IMR-90 (cell line): Measurements from ENCODE around the gene NLGN1. TPM values are rescaled to one million over a fixed set of nuclear protein-coding genes. Genes with fewer than 3 reads are reported as not detected.
A peak's percentile ranks its signal among the peaks of the same experiment; 100 is the strongest.

Experiments used
- ATAC-seq: fragments of 200-7000 bp; cut with Tn5 transposase; 2 replicates; pipeline ENCODE4 v1.9.1; 2020; ENCODE audit warnings: low read depth, mild to moderate bottlenecking, moderate library complexity
- BruUV-seq: library from RNA; stranded (reverse); fragments of 400-500 nt; replicated peaks from 2 replicates; lab custom pipeline; 2021; lab: Mats Ljungman, UMichigan
- CTCF ChIA-PET: fragments of 300-600 bp; formaldehyde crosslinking; extraction: SDS; loops from one replicate; lab custom pipeline; 2021; ENCODE audit warnings: antibody characterized with exemption; lab: Yijun Ruan, JAX
- POLR2A ChIA-PET: fragments of 300-600 bp; sonication (Branson Sonifier 250); formaldehyde crosslinking; loops from one replicate; lab custom pipeline; 2022; ENCODE audit warnings: antibody characterized with exemption; ENCODE audit not compliant: unreplicated experiment; lab: Charles Lee
- DNase-seq: peaks from one replicate; pipeline ENCODE4 v3.0.0; 2013
- H2AFZ ChIP-seq: replicated peaks from 2 replicates; pipeline ENCODE3; 2013; ENCODE audit warnings: low read length, mild to moderate bottlenecking; ENCODE audit not compliant: poor library complexity
- H2AK5ac ChIP-seq: 2 replicates; pipeline ENCODE4 v1.6.1; 2013; ENCODE audit warnings: low read depth, low read length, inconsistent platforms
- H2AK9ac ChIP-seq: replicated peaks from 2 replicates; pipeline ENCODE3; 2013; ENCODE audit warnings: mild to moderate bottlenecking, low read depth, low read length, moderate library complexity; ENCODE audit not compliant: poor library complexity
- H2BK120ac ChIP-seq: 2 replicates; pipeline ENCODE4 v1.6.1; 2013; ENCODE audit warnings: low read depth, low read length, inconsistent platforms
- H2BK15ac ChIP-seq: 3 replicates; pipeline ENCODE4 v1.6.1; 2013; ENCODE audit warnings: low read depth, low read length, inconsistent platforms
- H2BK20ac ChIP-seq: 2 replicates; pipeline ENCODE4 v1.6.1; 2013; ENCODE audit warnings: low read depth, mild to moderate bottlenecking, inconsistent platforms, low read length, moderate library complexity
- H2BK5ac ChIP-seq: 2 replicates; pipeline ENCODE4 v1.6.1; 2013; ENCODE audit warnings: mild to moderate bottlenecking, low read depth, low read length, inconsistent platforms; ENCODE audit not compliant: poor library complexity, severe bottlenecking
- H3K14ac ChIP-seq: replicated peaks from 2 replicates; pipeline ENCODE4 v1.6.1; 2013; ENCODE audit warnings: low read depth, low read length, inconsistent platforms
- H3K18ac ChIP-seq: 2 replicates; pipeline ENCODE4 v1.6.1; 2013; ENCODE audit warnings: low read depth, low read length, control low read depth
- H3K23ac ChIP-seq: 2 replicates; pipeline ENCODE4 v1.6.1; 2013; ENCODE audit warnings: low read depth, low read length, inconsistent platforms
- H3K27ac ChIP-seq: 2 replicates; pipeline ENCODE4 v1.5.1; 2013; ENCODE audit warnings: mild to moderate bottlenecking, control low read depth, low read length; ENCODE audit not compliant: insufficient read depth
- H3K27me3 ChIP-seq: 2 replicates; pipeline ENCODE4 v1.6.1; 2013; ENCODE audit warnings: low read length; ENCODE audit not compliant: control insufficient read depth, insufficient read depth
- H3K36me3 ChIP-seq: 2 replicates; pipeline ENCODE4 v1.6.1; 2013; ENCODE audit warnings: low read length, mixed read lengths; ENCODE audit not compliant: control insufficient read depth, insufficient read depth
- H3K4ac ChIP-seq: 2 replicates; pipeline ENCODE4 v1.6.1; 2013; ENCODE audit warnings: low read depth, low read length, inconsistent platforms
- H3K4me1 ChIP-seq: 2 replicates; pipeline ENCODE4 v1.6.1; 2013; ENCODE audit warnings: low read length, mixed read lengths; ENCODE audit not compliant: control insufficient read depth, insufficient read depth
- H3K4me2 ChIP-seq: 2 replicates; pipeline ENCODE4 v1.6.1; 2013; ENCODE audit warnings: low read depth, mild to moderate bottlenecking, control low read depth, low read length, moderate library complexity
- H3K4me3 ChIP-seq: 2 replicates; pipeline ENCODE4 v1.5.1; 2013; ENCODE audit warnings: low read depth, mild to moderate bottlenecking, control low read depth, low read length, moderate library complexity; ENCODE audit not compliant: insufficient read depth
- H3K56ac ChIP-seq: 2 replicates; pipeline ENCODE4 v1.6.1; 2013; ENCODE audit warnings: low read length, inconsistent platforms; ENCODE audit not compliant: insufficient read depth; ENCODE audit errors: extremely low read depth
- H3K79me1 ChIP-seq, 2 experiments: 2 replicates each; pipeline ENCODE4 v1.6.1; 2013; ENCODE audit warnings: low read length in 2 of 2, inconsistent platforms in 1 of 2, low read depth in 1 of 2
- H3K9ac ChIP-seq: 2 replicates; pipeline ENCODE4 v1.6.1; 2013; ENCODE audit warnings: low read depth, low read length, control low read depth
- H3K9me1 ChIP-seq: 2 replicates; pipeline ENCODE4 v1.6.1; 2013; ENCODE audit warnings: low read length, inconsistent platforms; ENCODE audit not compliant: insufficient read depth
- H3K9me3 ChIP-seq: 2 replicates; pipeline ENCODE4 v1.6.1; 2013; ENCODE audit warnings: low read length; ENCODE audit not compliant: control insufficient read depth, insufficient read depth
- H4K20me1 ChIP-seq: 2 replicates; pipeline ENCODE4 v1.6.1; 2013; ENCODE audit warnings: low read length, inconsistent platforms; ENCODE audit not compliant: insufficient read depth
- H4K5ac ChIP-seq: 2 replicates; pipeline ENCODE4 v1.6.1; 2013; ENCODE audit warnings: mild to moderate bottlenecking, low read depth, low read length, control low read depth
- H4K8ac ChIP-seq, 2 experiments: 2 replicates each; pipeline ENCODE4 v1.6.1; 2013; ENCODE audit warnings: low read depth in 2 of 2, low read length in 2 of 2, control low read depth in 1 of 2, inconsistent platforms in 1 of 2
- H4K91ac ChIP-seq: 2 replicates; pipeline ENCODE4 v1.6.1; 2013; ENCODE audit warnings: low read depth, low read length, inconsistent platforms; ENCODE audit not compliant: insufficient read depth
- BHLHE40 ChIP-seq: fragments of 150-350 bp; IDR thresholded peaks from 2 replicates; pipeline ENCODE4 v1.6.1; 2016; ENCODE audit warnings: mild to moderate bottlenecking, low read depth, low read length
- CEBPB ChIP-seq: IDR thresholded peaks from 2 replicates; pipeline ENCODE4 v1.6.1; 2012; ENCODE audit warnings: low read depth, low read length, improper control_type of control experiment
- CHD1 ChIP-seq: IDR thresholded peaks from 2 replicates; pipeline ENCODE4 v1.6.1; 2012; ENCODE audit warnings: low read depth, low read length, improper control_type of control experiment
- MAFK ChIP-seq: IDR thresholded peaks from 2 replicates; pipeline ENCODE4 v1.6.1; 2012; ENCODE audit warnings: low read depth, low read length, improper control_type of control experiment
- MAZ ChIP-seq: IDR thresholded peaks from 2 replicates; pipeline ENCODE4 v1.6.1; 2012; ENCODE audit warnings: low read depth, mild to moderate bottlenecking, low read length, improper control_type of control experiment, moderate library complexity, borderline replicate concordance
- MXI1 ChIP-seq: IDR thresholded peaks from 2 replicates; pipeline ENCODE4 v1.6.1; 2012; ENCODE audit warnings: low read depth, mild to moderate bottlenecking, low read length, moderate library complexity, borderline replicate concordance
- NFE2L2 ChIP-seq: fragments of 150-350 bp; IDR thresholded peaks from 2 replicates; pipeline ENCODE4 v1.6.1; 2016; ENCODE audit warnings: low read depth, mild to moderate bottlenecking, low read length
- POLR2A ChIP-seq: IDR thresholded peaks from 2 replicates; pipeline ENCODE4 v1.6.1; 2012; ENCODE audit warnings: mild to moderate bottlenecking, low read depth, low read length
- RAD21 ChIP-seq: IDR thresholded peaks from 2 replicates; pipeline ENCODE4 v1.6.1; 2012; ENCODE audit warnings: low read length, improper control_type of control experiment
- RCOR1 ChIP-seq: IDR thresholded peaks from 2 replicates; pipeline ENCODE4 v1.6.1; 2012; ENCODE audit warnings: mild to moderate bottlenecking, low read length, improper control_type of control experiment; ENCODE audit not compliant: insufficient replicate concordance
- RFX5 ChIP-seq: IDR thresholded peaks from 2 replicates; pipeline ENCODE4 v1.8.0; 2012; ENCODE audit warnings: low read depth, mild to moderate bottlenecking, low read length, moderate library complexity
- SMC3 ChIP-seq: fragments of 150-350 bp; IDR thresholded peaks from 2 replicates; pipeline ENCODE4 v1.6.1; 2016; ENCODE audit warnings: low read depth, mild to moderate bottlenecking, antibody characterized with exemption, low read length, moderate library complexity
- WGBS, 2 experiments: methylation state at CpG; one replicate each; pipeline versions ENCODE4 v1.1.5 to v1.1.7; 2013; ENCODE audit warnings: missing lambda C conversion rate in 2 of 2; ENCODE audit not compliant: insufficient read length in 1 of 2; ENCODE audit errors: extremely low coverage in 2 of 2; 5-methylcytosine and 5-hydroxymethylcytosine counted together
- dilution Hi-C: fragments of 300-500 bp; cut with HindIII; formaldehyde crosslinking; loops from one replicate; pipeline ENCODE4 v1.14.3; 2018; ENCODE audit warnings: low sequenced_read_pairs; ENCODE audit not compliant: unreplicated experiment
- in situ Hi-C: fragments of 300-500 bp; cut with MboI; formaldehyde crosslinking; loops from 3 replicates; pipeline ENCODE4 v1.14.3; 2019; ENCODE audit warnings: low sequenced_read_pairs, inconsistent platforms, mixed read lengths
- intact Hi-C: fragments of 100-400 bp; cut with micrococcal nuclease; formaldehyde crosslinking; loops from 2 replicates; pipeline ENCODE4 v1.10.0; 2022
- polyA plus RNA-seq, 3 experiments: library from polyadenylated mRNA; depleted of rRNA; stranded (reverse); fragments of >200 nt; gene quantifications; 2 replicates each; pipeline ENCODE4 v1.2.3, GENCODE V29; 2012; ENCODE audit warnings: low replicate concordance in 1 of 3
- total RNA-seq: library from RNA; depleted of rRNA; stranded (reverse); fragments of >200 nt; gene quantifications from 2 replicates; pipeline ENCODE4 v1.2.3, GENCODE V29; 2012
- TF ChIP-seq, protein P1 (sequence below): fragments of 150-350 bp; IDR thresholded peaks from 2 replicates; pipeline ENCODE4 v1.6.1; 2016; ENCODE audit warnings: low read depth, mild to moderate bottlenecking, low read length, moderate library complexity, borderline replicate concordance
- TF ChIP-seq, protein P2 (sequence below): conservative IDR thresholded peaks from 2 replicates; pipeline ENCODE4 v1.5.1; 2012; ENCODE audit warnings: mild to moderate bottlenecking, low read depth, low read length, improper control_type of control experiment
- TF ChIP-seq, protein P3 (sequence below): fragments of 150-350 bp; IDR thresholded peaks from 2 replicates; pipeline ENCODE4 v1.6.1; 2017; ENCODE audit warnings: mild to moderate bottlenecking, antibody characterized with exemption, low read length, low read depth

The NLGN1 gene
- total and polyA plus RNA-seq, 2 of the 4 experiments (the other 2 are of a cell fraction): 1.8 to 12.5 TPM

DNA sequence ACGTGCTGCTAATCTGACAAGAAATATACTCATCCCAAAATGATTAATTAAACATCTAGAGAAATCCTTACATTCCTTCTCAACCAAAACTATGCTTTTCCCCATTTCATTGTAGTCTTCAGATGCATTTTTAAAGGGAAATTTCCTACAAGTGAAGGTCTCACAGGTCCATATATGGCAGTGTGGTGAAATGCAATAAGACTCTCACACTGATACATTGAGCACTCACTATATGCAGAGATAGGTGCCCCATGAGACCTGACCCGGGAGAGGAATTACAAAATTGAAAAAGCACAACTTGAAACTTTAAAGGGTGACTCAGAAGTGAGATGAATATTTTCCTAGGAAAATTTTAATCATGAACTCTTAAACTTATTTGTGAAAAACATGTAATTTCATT lies 832.4 kb downstream of the NLGN1 start:
- TF ChIP-seq CEBPB: no peak
- TF ChIP-seq POLR2A: no peak
- TF ChIP-seq CHD1: no peak
- TF ChIP-seq BHLHE40: no peak
- TF ChIP-seq RAD21: no peak
- TF ChIP-seq, protein P1, sequence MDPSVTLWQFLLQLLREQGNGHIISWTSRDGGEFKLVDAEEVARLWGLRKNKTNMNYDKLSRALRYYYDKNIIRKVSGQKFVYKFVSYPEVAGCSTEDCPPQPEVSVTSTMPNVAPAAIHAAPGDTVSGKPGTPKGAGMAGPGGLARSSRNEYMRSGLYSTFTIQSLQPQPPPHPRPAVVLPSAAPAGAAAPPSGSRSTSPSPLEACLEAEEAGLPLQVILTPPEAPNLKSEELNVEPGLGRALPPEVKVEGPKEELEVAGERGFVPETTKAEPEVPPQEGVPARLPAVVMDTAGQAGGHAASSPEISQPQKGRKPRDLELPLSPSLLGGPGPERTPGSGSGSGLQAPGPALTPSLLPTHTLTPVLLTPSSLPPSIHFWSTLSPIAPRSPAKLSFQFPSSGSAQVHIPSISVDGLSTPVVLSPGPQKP: no peak
- no peak for TF ChIP-seq NFE2L2
- TF ChIP-seq MXI1: no peak
- no peak for TF ChIP-seq SMC3
- no peak for TF ChIP-seq RCOR1
- TF ChIP-seq MAZ: no peak
- no peak for TF ChIP-seq MAFK
- TF ChIP-seq RFX5: no peak
- TF ChIP-seq, protein P2, sequence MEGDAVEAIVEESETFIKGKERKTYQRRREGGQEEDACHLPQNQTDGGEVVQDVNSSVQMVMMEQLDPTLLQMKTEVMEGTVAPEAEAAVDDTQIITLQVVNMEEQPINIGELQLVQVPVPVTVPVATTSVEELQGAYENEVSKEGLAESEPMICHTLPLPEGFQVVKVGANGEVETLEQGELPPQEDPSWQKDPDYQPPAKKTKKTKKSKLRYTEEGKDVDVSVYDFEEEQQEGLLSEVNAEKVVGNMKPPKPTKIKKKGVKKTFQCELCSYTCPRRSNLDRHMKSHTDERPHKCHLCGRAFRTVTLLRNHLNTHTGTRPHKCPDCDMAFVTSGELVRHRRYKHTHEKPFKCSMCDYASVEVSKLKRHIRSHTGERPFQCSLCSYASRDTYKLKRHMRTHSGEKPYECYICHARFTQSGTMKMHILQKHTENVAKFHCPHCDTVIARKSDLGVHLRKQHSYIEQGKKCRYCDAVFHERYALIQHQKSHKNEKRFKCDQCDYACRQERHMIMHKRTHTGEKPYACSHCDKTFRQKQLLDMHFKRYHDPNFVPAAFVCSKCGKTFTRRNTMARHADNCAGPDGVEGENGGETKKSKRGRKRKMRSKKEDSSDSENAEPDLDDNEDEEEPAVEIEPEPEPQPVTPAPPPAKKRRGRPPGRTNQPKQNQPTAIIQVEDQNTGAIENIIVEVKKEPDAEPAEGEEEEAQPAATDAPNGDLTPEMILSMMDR: no peak
- TF ChIP-seq, protein P3, sequence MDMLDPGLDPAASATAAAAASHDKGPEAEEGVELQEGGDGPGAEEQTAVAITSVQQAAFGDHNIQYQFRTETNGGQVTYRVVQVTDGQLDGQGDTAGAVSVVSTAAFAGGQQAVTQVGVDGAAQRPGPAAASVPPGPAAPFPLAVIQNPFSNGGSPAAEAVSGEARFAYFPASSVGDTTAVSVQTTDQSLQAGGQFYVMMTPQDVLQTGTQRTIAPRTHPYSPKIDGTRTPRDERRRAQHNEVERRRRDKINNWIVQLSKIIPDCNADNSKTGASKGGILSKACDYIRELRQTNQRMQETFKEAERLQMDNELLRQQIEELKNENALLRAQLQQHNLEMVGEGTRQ: no peak
- Histone ChIP-seq H4K8ac (no peak overlapping the region), H3K4me2 (no peak overlapping the region), H3K36me3 (no peaks in the 10 kb centered on the region), H3K27me3 (no peaks in the 10 kb centered on the region), H3K23ac (no peak overlapping the region), H3K14ac (no peak overlapping the region), H3K4me1 (no peaks in the 10 kb centered on the region), H2BK120ac (no peak overlapping the region), H2BK20ac (no peak overlapping the region), H2AFZ (no peak overlapping the region), H3K4me3 (no peak overlapping the region), H4K5ac (no peak overlapping the region), H3K79me1 (no peaks in the 10 kb centered on the region), H2BK5ac (no peak overlapping the region), H4K20me1 (no peaks in the 10 kb centered on the region), H3K4ac (no peak overlapping the region), H4K91ac (no peak overlapping the region), H2AK9ac (no peak overlapping the region), H2BK15ac (no peak overlapping the region), H3K27ac (no peak overlapping the region), H3K9ac (no peak overlapping the region), H3K9me3 (no peaks in the 10 kb centered on the region), H3K9me1 (no peaks in the 10 kb centered on the region), H3K18ac (no peak overlapping the region), H3K56ac (no peak overlapping the region), H2AK5ac (no peak overlapping the region)
- ChIA-PET POLR2A (no interaction called here), CTCF (no interaction called here)
- 0 out of 2 replicates have a peak, but pooled peaks have one; percentile 35 for ATAC-seq
- WGBS, 2 experiments: no CpG with 5 or more reads among the region's 2 CpGs
- in situ Hi-C loops: no loop called here
- dilution Hi-C loops: no loop called here
- intact Hi-C loops: no loop called here
- BruUV-seq: no TSS peak
- DNase-seq: peak; percentile 4
